RWPE2 (cell line): ENCODE measurements around the gene HUNK.

ENCODE experiments used
- ATAC-seq: fragments of 200-7000 bp; cut with Tn5 transposase; 3 replicates; pipeline ENCODE4 v1.9.1; 2021; ENCODE audit warnings: low read depth
- DNase-seq: peaks from one replicate; pipeline ENCODE4 v3.0.0-alpha.2; 2020; ENCODE audit warnings: low spot score
- H3K27ac ChIP-seq: fragments of 450-650 bp; 2 replicates; pipeline ENCODE4 v1.5.1; 2017; ENCODE audit warnings: mild to moderate bottlenecking; ENCODE audit not compliant: poor library complexity, severe bottlenecking
- H3K27me3 ChIP-seq: fragments of 250-450 bp; sonication (Bioruptor Pico); 2 replicates; pipeline ENCODE4 v1.5.1; 2021; ENCODE audit warnings: mild to moderate bottlenecking, moderate library complexity; ENCODE audit not compliant: insufficient read depth, poor library complexity, severe bottlenecking
- H3K36me3 ChIP-seq: fragments of 250-450 bp; sonication (Bioruptor Pico); 2 replicates; pipeline ENCODE4 v1.5.1; 2020; ENCODE audit warnings: low read depth, mild to moderate bottlenecking, moderate library complexity
- H3K4me1 ChIP-seq: fragments of 250-450 bp; sonication (Bioruptor Pico); 2 replicates; pipeline ENCODE4 v1.5.1; 2021; ENCODE audit warnings: mild to moderate bottlenecking, moderate library complexity; ENCODE audit not compliant: insufficient read depth, poor library complexity, severe bottlenecking
- H3K4me3 ChIP-seq: fragments of 250-450 bp; sonication (Bioruptor Pico); 2 replicates; pipeline ENCODE4 v1.5.1; 2021; ENCODE audit warnings: mild to moderate bottlenecking, moderate library complexity; ENCODE audit not compliant: severe bottlenecking
- H3K9me3 ChIP-seq: fragments of 250-450 bp; sonication (Bioruptor Pico); 2 replicates; pipeline ENCODE4 v1.5.1; 2021; ENCODE audit warnings: mild to moderate bottlenecking, moderate library complexity; ENCODE audit not compliant: severe bottlenecking
- CTCF ChIP-seq: fragments of 450-650 bp; IDR thresholded peaks from one replicate; pipeline ENCODE4 v1.5.1; 2017; ENCODE audit warnings: mild to moderate bottlenecking, moderate library complexity; ENCODE audit not compliant: poor library complexity, severe bottlenecking

HUNK gene

GRCh38 chr21:32008714-32009113 lies 135.9 kb downstream of the HUNK start:
- no peaks in the 10 kb centered on the region for H3K4me1 ChIP-seq
- ATAC-seq: no peak
- no peaks in the 10 kb centered on the region for H3K27me3 ChIP-seq
- H3K36me3 ChIP-seq: no peaks in the 10 kb centered on the region
- no peak overlapping the region for H3K27ac ChIP-seq
- no peak overlapping the region for H3K4me3 ChIP-seq
- TF ChIP-seq CTCF: no peak
- DNase-seq: no peak
- no peaks in the 10 kb centered on the region for H3K9me3 ChIP-seq

GRCh38 chr21:32009263-32009662 lies 136.4 kb downstream of the HUNK start:
- DNase-seq: no peak
- no peak for ATAC-seq
- Histone ChIP-seq H3K4me1 (no peaks in the 10 kb centered on the region), H3K27ac (no peak overlapping the region), H3K27me3 (peaks cover 2% of the 10 kb centered on the region), H3K36me3 (no peaks in the 10 kb centered on the region), H3K4me3 (no peak overlapping the region), H3K9me3 (no peaks in the 10 kb centered on the region)
- no peak for TF ChIP-seq CTCF

GRCh38 chr21:32015461-32016139 lies 142.8 kb downstream of the HUNK start:
- no peaks in the 10 kb centered on the region for H3K36me3 ChIP-seq
- ATAC-seq (no peak), DNase-seq (no peak)
- H3K9me3 ChIP-seq: no peaks in the 10 kb centered on the region
- H3K27me3 ChIP-seq: peaks cover 4% of the 10 kb centered on the region
- no peaks in the 10 kb centered on the region for H3K4me1 ChIP-seq
- H3K27ac ChIP-seq: no peak overlapping the region
- H3K4me3 ChIP-seq: no peak overlapping the region
- TF ChIP-seq CTCF: no peak

- ATAC-seq: no peak
- TF ChIP-seq CTCF: no peak
- no peak for DNase-seq
- Histone ChIP-seq H3K27ac (no peak overlapping the region), H3K4me3 (no peak overlapping the region), H3K9me3 (no peaks in the 10 kb centered on the region), H3K36me3 (no peaks in the 10 kb centered on the region), H3K4me1 (no peaks in the 10 kb centered on the region), H3K27me3 (peaks cover 18% of the 10 kb centered on the region)
These were observed 145.6 kb downstream of the HUNK start for GRCh38 chr21:32018381-32018780.

GRCh38 chr21:32020564-32020963 lies 147.7 kb downstream of the HUNK start:
- ATAC-seq: no peak
- Histone ChIP-seq H3K27me3 (peaks cover 13% of the 10 kb centered on the region), H3K4me1 (no peaks in the 10 kb centered on the region)

More at GRCh38 chr21:32020564-32020963, 147.7 kb downstream of the HUNK start:
- Histone ChIP-seq H3K27ac (no peak overlapping the region), H3K9me3 (no peaks in the 10 kb centered on the region), H3K4me3 (no peak overlapping the region), H3K36me3 (no peaks in the 10 kb centered on the region)
- DNase-seq: no peak
- no peak for TF ChIP-seq CTCF
